ENCODE results near the gene ABCA4.
"Not testable (repeated sequence)": the region's sequence is repeated elsewhere in the genome, so short reads cannot be mapped to it uniquely, and the experiment has no call there.

ABCA4 gene

DNA sequence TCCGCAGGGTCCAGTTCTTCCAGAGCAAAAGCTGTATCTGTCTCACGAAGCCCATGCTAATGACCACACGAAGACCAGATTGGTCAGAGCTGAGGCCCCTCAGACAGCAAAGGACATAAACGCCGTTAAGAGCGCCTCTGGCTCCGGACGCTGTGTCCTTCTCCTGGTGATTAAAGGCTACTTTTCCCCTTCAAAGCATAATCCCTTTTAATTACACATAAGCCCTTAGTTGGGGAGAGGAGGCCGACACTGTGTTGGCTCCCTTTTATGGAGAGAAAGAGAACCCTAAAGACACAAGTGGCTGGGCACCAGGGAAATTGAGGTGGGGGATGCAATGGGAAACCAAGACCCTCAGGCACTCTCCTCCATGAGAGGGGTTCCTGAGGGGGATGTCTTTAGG is at the start of gene ABCA4:
Gene ABCA4, minus strand, starts transcription at position 158 of the 400 bp plus-strand sequence. Its CDS starts 103 bp downstream, at position 55.
- DNase-seq, result no peak

DNA sequence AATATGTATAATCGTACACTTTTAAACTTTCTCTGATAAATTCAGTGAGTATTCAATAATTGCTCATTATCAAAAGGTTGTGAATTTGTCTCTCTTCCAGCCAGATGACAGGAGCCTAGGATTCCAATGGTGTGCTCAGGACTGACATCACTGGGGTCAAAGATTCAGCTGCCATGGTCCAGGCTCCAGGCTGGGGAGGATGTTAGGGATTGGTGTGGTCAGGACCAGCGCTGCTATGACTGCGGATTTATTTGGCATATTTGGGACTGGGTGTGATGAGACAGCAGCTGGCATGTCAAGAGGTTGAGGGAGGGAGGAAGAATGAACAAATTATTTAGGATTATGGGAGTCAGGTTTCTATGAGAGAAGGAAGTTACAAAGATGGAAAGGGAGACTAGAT is 48.2 kb upstream of the ABCA4 start:
- no peak for DNase-seq

DNA sequence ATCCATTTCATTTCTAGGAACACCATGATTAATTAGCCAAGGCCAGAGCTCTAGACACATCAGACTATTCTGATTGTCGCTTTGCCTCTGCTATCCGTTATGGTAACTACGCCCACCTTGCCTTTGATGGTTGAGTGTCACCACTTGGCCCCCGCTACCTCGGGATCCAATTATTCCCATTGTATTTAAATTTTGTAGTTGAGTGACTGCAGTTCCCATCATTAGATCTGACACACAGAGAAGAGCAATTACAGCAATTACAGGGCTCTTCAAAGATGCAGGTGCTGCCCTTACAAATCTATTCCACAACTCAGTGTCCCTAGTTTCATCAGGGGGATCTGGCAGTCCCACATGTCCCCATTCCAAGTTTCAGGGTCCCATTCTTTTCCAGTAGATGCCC is 44.9 kb upstream of the ABCA4 start:
- no peak for DNase-seq

DNA sequence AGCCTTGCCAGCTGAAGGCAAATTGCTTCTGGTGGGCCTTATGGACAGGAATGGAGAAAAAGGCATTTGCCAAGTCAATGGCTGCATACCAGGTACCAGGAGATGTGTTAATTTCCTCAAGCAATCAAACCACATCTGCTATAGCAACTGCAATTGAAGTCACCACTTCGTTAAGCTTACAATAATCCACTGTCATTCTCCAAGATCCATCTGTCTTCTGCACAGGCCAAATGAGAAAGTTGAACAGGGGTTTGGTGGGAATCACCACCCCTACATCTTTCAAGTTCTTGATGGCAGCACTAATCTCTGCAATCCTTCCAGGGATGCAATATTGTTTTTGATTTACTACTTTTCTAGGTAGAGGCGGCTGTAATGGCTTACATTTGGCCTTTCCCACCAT is 43.9 kb upstream of the ABCA4 start:
- not testable (repeated sequence) for DNase-seq

DNA sequence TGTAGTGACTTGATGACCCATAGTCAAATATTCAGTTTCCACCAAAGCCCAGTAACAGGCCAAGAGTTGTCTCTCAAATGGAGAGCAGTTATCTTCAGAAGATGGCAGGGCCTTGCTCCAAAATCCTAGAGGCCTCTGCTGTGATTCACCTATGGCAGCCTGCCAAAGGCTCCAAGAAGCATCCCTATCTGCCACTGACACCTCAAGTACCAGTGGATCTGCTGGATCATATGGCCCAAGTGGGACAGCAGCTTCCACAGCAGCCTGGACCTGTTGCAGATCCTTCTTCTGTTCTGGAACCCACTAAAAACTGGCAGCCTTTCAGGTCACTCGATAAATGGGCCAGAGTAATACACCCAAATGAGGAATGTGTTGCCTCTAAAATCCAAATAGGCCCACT is 43.2 kb upstream of the ABCA4 start:
- DNase-seq, result not testable (repeated sequence)

DNA sequence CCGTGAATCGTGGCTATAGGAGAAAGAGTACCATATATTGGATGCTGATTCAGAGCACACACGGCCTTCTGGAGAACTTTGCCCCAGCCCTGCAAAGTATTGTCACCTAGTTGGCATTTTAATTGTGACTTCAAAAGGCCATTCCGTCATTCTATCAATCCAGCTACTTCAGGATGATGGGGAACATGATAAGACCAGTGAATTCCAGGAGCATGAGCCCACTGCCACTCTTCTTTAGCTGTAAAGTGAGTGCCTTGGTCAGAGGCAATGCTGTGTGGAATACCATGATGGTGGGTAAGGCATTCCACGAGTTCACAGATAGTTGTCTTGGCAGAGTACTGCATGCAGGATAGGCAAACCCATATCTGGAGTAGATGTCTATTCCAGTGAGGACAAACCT is 42.3 kb upstream of the ABCA4 start:
- not testable (repeated sequence) for DNase-seq

DNA sequence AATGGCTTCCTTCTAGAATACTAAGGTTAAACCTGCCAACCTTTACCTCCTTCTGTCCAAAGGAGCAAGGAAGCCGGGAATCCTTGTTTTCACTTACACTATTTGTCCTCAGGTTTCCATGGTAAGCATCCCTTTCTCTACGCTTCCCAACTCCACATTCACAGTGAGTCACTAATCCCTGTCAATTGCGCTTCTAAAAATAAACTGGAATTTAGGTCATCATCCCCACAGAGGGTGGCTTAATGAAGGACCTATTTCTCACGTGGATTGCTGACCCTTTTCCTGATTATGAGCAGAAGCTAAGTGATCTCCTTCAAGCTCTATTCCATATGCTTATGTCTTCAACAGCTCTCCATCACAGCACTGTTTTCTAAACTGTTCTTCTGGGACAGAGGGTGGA is 39.9 kb upstream of the ABCA4 start:
- no peak for DNase-seq

DNA sequence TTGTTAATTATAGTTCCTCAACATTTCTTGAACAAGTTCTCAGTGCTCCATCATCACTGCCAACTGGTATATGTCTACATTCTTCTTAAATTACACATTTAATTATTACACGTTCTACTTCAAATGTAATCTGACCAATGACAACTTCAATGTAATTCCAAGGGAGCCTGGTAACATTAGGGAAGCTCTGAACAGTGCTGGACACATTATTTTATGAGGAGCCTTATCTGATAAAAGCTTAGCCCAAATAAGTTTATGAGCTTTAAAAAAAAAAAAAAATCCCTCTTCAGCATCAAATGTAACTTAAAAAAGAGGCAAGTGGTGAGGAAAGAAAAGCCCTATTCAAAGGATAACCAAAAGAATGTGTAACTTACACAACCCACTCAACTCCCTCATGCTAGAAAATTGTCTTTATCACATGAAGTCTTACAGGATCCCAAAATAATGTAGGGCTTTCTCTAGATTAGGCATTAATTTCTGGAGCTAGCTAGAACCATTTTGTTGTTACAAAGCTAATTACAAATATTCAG is 35.2 kb upstream of the ABCA4 start:
- DNase-seq, result no peak

DNA sequence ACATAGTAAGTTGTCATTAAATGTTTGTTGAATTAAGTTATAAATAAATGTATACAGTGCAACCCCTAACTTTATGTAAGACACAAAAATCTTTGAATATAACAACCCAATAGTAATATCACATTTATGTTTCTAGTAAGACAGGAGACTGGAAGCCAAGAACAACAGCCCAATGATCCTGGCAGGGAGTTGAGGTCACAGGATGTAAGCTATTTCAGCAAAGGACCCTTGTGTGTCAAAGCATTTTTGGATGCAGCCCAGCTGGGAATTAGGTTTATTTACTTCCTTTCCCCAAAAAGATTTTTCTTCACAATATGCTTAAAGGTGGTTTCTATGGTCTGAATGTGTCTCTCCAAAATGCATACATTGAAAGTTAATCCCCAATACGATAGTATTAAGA is 34.0 kb upstream of the ABCA4 start:
- DNase-seq, result no peak

DNA sequence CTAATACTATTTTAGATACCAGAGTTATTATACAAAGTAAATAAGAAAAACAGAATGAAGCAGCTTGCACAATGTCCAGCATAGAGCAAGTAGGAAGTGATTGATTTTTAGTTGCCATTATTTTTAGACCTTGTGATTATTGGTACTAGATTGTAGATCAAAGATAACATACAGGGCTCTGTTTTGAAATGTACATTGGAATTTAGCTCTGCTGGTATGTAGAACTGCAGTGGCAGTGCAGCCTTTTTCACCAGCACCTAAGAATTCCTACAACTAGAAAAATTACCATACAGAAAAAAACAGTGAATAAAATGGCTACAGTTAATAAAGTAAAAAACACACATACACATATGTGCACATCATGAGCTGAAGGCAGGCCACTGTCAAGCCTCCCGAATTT is 32.2 kb upstream of the ABCA4 start:
- no peak for DNase-seq

DNA sequence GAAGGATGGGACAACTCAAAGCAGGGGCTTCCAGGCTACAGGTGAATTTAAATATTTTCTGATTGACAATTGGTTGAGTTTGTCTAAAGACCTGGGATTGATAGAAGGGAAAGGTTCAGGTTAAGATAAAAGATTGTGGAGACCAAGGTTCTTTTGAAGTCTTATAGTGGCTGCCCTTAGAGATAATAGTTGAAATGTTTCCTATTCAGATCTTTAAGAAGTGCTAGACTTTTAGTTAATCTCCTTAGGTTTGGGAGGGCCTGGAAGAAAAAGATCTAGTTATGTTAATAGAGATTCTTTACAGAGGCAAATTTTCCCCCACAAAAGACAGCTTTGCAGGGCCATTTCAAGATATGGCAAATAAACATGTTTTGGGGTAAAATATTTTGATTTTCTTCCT is 28.2 kb upstream of the ABCA4 start:
- not testable (repeated sequence) for DNase-seq

DNA sequence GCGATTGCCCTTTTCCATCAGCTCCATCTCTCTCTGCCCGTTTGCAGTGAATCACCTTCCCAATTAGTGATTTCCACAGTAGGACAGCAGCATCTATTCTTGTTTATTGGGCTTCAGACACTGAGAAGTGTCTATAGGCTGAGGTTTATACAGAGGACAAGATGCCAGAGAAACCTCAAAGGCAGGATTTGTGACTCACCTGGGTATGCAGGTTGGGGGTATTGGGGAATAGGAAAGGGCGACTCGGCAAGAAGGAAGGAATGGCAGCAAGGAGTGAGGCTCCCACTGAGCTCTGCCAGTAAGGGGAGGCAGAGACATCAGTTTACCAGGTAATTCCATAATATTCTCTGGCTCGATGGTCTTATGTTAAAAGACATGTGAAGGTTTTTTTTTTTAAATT is 25.3 kb upstream of the ABCA4 start:
- DNase-seq, result no peak

DNA sequence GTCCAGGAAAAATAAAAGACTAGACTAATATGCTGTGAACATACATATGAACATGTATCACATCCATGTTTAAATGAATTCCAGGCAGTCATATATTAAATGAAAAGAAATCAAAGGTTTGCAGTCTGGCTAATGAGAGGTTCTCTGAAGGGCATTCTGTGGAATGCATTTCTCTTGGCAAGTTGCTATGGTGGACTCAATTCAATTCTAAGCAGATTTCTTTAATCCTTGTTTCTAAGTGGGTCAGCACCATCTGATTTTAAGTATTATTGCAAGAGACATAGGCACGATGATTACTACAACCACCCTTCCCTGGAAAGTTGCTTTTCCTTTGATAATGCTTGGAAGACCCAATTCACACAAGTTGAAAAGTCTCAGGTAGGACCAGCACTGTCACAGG is 23.9 kb upstream of the ABCA4 start:
- no peak for DNase-seq

DNA sequence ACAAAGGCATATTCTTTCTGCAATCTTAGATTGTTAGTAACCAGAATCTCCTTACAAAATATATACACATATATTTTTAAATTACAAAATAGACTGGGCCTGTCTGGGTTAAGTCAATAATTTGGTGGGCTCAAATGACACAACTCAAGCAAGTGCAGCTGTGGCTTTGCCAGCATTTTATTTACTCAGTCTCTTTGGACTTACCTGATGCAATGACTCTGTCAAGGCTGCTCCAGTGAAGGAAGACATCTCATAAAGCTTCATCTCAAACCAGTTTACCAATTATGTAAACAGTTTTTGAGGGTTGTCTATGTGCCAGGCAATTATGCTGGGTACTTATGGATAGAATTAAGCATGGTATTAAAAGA is 22.8 kb upstream of the ABCA4 start:
- DNase-seq, result no peak

DNA sequence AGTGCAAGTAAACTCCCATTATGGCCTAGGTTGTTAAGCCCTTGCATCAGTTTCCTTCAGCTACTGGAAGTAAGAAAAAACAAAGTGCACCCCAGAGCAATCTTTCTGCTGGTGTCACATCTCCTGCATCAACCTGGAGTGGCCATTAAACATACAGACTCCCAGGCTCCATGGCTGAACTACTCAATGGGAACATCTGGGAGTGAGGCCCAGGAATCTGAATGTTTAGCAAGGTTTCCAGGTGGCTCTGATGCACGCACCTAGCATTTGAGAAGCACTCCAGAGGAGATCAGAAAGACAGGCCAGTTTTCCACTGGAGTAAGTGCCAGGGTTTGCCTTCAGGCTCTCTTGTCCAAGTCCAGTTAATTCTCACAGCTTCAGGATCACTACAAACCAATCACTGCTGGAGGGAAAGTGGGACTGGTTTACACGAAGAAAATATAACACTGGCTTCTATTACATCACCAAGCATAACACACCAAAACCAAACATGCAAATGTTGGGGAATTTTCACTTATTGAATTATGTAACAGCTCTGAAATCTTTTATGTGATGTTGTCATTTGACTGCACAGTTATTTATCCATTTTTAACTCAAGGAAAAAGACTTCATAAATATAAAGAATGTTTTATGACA is 22.3 kb upstream of the ABCA4 start:
- no peak for DNase-seq

DNA sequence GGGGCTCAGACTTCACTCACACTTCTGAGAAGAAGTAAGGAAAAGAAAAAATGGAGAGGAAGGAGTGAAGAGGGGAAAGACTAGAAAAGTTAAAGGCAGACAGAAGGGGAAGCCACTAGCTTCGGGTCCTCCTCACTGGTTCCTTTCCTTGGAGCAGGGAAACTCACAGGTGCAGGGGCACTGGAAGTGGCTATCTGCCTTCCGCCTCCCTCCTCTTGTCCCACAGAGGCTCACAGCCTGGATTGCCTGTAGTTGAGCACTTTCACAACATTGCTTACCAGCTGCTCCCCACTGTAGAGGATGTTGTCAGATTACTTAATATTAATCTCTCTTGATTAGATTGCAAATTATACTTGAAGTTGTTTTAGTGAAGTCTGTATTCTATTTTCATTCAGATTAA is 21.6 kb upstream of the ABCA4 start:
- DNase-seq, result no peak

DNA sequence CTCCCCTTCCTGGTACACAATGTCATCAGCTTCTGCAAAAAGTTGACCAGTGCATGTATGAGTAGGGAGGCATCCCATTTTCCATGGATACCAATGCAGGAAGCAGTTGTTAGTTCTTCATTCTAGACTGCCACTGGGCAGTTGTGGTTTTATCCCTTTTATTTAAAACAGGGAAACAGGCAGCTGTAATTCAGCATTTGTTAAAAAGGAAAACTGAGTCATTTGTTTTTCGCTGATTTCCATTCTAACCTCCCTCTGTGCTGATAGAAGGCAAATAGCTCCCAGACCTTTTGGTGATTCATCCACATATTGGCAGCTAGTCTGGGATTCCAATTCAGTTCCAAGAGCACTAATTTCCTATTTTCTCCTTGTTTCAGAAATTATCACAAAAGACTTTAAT is 21.1 kb upstream of the ABCA4 start:
- DNase-seq, result no peak

DNA sequence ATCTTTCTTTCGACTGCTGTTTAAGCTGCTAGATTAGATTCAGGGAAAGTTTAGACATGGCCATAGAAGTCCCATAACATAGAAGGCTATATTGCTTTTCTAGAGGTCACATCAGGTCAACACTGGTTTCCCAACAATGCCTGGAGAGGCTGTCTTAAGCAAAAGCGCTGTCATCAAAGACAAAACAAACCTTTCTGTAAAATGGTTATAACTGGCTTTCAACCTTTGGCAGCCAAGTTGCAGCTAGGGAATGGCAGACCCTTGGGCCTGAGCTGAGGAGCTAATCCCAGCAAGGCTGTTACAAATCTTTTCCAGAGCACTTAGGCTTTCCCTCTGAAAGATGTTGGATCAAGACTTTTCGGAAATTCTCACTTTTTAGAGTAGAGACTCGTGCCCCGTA is 11.2 kb upstream of the ABCA4 start:
- no peak for DNase-seq

DNA sequence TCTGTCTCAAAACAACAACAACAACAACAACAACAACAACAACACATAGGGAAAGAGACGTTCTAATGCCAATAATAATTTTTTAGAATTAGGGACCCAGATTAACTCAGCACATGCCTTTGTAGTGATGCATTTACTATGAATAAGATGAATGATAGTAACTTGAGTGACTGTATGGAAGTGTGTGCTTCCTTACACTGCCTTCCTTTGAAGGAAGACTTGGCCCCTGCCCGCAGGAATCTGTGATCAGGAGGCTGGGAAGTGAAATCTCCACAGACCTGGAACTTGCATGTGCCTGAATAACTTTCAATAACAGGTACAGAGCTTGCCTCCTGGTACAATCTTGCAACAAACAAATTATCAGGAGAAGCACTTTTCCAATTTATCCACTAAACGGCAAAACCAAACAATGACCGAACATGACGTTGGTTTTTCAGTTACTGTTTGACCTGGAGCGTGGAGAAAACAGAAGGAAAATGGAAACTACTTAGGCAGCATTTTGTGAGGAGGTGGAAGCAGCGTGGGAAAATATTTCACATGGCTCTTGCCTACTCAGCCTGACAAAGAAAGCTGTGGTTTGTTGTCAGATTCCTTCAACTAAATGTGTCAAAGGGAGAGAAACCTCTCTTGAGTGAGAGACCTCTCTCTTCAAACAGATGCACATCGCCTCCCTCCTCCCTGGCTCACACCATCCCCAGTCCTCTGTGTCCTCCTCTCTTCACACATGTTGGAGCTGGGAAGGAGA is 10.1 kb upstream of the ABCA4 start:
- no peak for DNase-seq

DNA sequence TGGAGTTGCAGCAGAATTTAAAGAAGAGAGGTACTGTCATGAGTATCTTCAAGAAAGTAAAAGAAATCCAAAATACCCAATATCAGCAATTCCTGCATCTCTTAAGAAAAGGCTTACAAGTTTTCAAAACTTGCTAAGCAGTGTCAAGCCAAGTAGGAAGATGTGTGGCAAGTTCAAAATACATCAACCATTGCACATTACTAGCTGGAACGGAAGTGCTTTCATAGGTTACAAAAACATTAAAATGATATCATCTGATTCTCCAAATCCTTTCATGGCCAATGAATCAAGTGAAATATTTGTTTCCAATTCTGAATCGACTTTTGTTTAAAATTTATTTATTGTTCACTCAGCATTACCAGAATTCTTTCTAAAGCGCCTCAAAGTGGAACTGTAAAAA is 5.7 kb upstream of the ABCA4 start:
- DNase-seq, result no peak

DNA sequence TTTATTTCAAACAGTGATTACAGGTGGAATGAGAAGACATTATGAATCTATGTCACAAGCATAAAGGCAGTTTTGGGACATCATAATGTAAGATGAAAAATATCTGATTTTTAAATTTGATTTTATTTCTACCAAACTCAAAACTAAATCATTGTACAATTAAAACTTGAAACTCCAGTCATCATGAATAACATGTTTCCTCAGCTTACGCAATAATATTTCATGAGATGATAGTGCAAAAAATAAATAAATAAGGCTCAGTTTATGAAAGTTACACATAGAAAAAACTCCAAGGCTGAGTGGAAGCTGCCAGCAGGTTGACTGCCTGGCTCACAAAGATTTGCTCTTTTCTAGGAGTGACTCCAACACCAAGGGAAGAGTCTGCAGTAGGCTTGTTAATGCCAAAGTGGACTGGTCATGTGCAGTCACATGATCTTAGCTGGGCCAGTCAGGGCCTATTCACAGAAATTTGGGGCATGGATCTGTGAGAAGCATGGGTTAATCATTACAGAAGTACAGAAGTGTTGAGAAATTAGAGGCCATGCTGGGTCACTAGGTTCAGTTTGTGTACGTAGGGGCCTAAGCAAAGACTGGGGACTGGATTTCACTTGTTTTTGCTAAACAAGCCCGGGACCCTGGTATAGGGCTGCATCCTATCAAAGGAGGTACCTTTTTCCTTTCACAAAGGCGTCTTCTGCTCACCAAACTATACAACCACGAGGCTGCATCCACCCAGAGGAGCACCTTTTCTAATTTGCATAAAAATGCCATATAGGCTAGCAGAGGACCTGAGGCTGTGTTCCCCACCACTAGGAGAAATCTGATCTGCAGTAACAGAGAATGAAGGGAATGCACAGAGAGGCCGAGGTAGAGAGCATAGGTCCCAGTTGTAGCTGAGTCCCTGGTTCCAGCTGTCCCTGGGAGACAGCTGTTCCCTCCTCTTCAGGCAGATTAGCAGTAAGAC is 4.9 kb upstream of the ABCA4 start:
- no peak for DNase-seq

DNA sequence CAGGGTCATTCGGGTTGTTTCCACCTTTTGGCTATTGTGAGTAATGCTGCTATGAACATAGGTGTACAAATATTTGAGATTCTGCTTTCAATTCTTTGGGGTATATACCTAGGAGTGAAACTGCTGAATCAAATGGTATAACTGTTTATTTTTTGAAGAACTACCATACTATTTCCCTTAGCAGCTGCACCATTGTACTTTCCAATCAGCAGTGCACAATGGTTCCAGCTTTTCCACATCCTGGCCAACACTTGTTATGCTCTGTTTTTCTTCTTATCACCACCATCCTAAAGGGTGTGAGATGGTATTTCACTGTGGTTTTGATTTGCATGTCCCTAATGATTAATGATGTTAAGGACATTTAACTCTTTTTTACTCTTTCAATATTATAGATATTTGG is 3.6 kb upstream of the ABCA4 start:
- no peak for DNase-seq

DNA sequence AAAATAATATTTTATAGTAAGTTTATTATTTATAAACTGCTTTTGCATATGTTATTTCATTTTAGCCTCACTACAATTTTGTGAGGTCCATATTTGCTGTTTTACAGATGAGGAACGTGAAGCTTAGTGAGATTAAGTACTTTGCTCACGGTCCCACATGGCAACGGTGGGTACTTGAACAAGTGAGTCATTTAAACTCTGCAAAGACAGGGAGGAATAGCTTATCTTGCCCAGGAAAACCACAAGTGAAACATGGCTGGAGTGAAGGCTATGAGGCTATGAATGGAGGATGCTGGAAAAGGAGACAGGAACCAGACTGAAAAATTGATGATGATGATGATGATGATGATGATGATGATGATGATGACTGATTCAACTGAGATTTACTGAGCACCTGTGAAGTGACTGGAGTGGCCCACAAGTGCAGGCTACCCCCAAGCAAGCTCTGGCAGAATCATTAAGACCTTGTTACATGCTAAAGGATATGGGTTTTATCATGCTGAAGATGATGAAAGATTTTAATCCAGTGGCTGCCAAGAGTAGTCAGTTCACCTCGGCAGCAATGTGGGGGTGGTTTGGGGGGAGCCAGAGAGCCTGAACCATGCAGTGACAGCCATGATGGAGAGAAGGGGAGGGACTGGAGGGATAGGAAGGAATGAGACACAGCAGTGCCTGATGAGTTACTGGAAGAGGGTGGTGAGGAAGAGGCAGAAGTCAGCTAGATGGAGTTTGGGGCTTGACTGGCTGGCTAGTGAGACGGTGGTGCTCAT is 1.4 kb upstream of the ABCA4 start:
- DNase-seq, result no peak
